SK-N-SH treated with all-trans-retinoic acid at 6 μM for 48 hours (cell line): Measurements from ENCODE around the gene SESN2.

Source experiments
- ATAC-seq: fragments of 200-7000 bp; cut with Tn5 transposase; 3 replicates; pipeline ENCODE4 v1.9.1; 2020; ENCODE audit warnings: mild to moderate bottlenecking, moderate library complexity
- ARNTL ChIP-seq: fragments of 450-650 bp; formaldehyde crosslinking; IDR thresholded peaks from 2 replicates; pipeline ENCODE4 v1.5.0; 2020; ENCODE audit warnings: low read depth, mild to moderate bottlenecking, moderate library complexity, borderline replicate concordance
- BACH2 ChIP-seq: fragments of 250-450 bp; sonication (Bioruptor Pico); IDR thresholded peaks from 2 replicates; pipeline ENCODE4 v1.9.0; 2021; ENCODE audit warnings: mild to moderate bottlenecking, borderline replicate concordance
- CREB5 ChIP-seq: fragments of 250-450 bp; sonication (Bioruptor Pico); IDR thresholded peaks from 2 replicates; pipeline ENCODE4 v1.5.1; 2020; ENCODE audit warnings: low read depth, mild to moderate bottlenecking, moderate library complexity
- CSDC2 ChIP-seq: fragments of 250-450 bp; sonication (Bioruptor Pico); IDR thresholded peaks from 2 replicates; pipeline ENCODE4 v1.5.0; 2020; ENCODE audit warnings: mild to moderate bottlenecking, moderate library complexity
- CSRNP3 ChIP-seq: fragments of 250-450 bp; sonication (Bioruptor Pico); IDR thresholded peaks from 2 replicates; pipeline ENCODE4 v1.5.1; 2021; ENCODE audit warnings: mild to moderate bottlenecking, moderate library complexity
- ESRRG ChIP-seq: fragments of 250-450 bp; sonication (Bioruptor Pico); IDR thresholded peaks from 2 replicates; pipeline ENCODE4 v1.6.1; 2021; ENCODE audit warnings: mild to moderate bottlenecking
- GLIS3 ChIP-seq: fragments of 250-450 bp; sonication (Bioruptor Pico); IDR thresholded peaks from 2 replicates; pipeline ENCODE4 v1.5.0; 2020; ENCODE audit warnings: mild to moderate bottlenecking, moderate library complexity
- ISL1 ChIP-seq: fragments of 250-450 bp; sonication (Bioruptor Pico); IDR thresholded peaks from 2 replicates; pipeline ENCODE4 v2.1.2; 2022; ENCODE audit warnings: mild to moderate bottlenecking, moderate library complexity
- PPARA ChIP-seq: fragments of 250-450 bp; sonication (Bioruptor Pico); IDR thresholded peaks from 2 replicates; pipeline ENCODE4 v1.5.0; 2020; ENCODE audit warnings: mild to moderate bottlenecking, borderline replicate concordance
- RARB ChIP-seq: fragments of 250-450 bp; sonication (Bioruptor Pico); IDR thresholded peaks from 2 replicates; pipeline ENCODE4 v1.8.0; 2021; ENCODE audit warnings: mild to moderate bottlenecking, moderate library complexity
- TCF4 ChIP-seq: fragments of 250-450 bp; sonication (Bioruptor Pico); IDR thresholded peaks from 2 replicates; pipeline ENCODE4 v1.8.0; 2021; ENCODE audit warnings: mild to moderate bottlenecking, moderate library complexity, borderline replicate concordance
- TSHZ2 ChIP-seq: fragments of 250-450 bp; sonication (Bioruptor Pico); IDR thresholded peaks from 2 replicates; pipeline ENCODE4 v1.5.0; 2020; ENCODE audit warnings: mild to moderate bottlenecking, moderate library complexity
- ZC3H10 ChIP-seq: fragments of 250-450 bp; sonication (Bioruptor Pico); IDR thresholded peaks from 2 replicates; pipeline ENCODE4 v1.5.1; 2021; ENCODE audit warnings: mild to moderate bottlenecking, moderate library complexity
- ZFP3 ChIP-seq: fragments of 250-450 bp; sonication (Bioruptor Pico); IDR thresholded peaks from 2 replicates; pipeline ENCODE4 v1.5.0; 2020; ENCODE audit warnings: mild to moderate bottlenecking, moderate library complexity
- ZNF565 ChIP-seq: fragments of 450-650 bp; formaldehyde crosslinking; conservative IDR thresholded peaks from 2 replicates; pipeline ENCODE4 v1.5.0; 2020; ENCODE audit warnings: low read depth, mild to moderate bottlenecking, moderate library complexity
- ZNF70 ChIP-seq: fragments of 450-650 bp; formaldehyde crosslinking; IDR thresholded peaks from 2 replicates; pipeline ENCODE4 v1.5.0; 2020; ENCODE audit warnings: mild to moderate bottlenecking, moderate library complexity
- ZNF8 ChIP-seq: fragments of 450-650 bp; formaldehyde crosslinking; IDR thresholded peaks from 2 replicates; pipeline ENCODE4 v1.5.0; 2020; ENCODE audit warnings: mild to moderate bottlenecking, moderate library complexity
- TF ChIP-seq, protein P1 (sequence below): fragments of 250-450 bp; sonication (Bioruptor Pico); IDR thresholded peaks from 2 replicates; pipeline ENCODE4 v1.8.0; 2020; ENCODE audit warnings: mild to moderate bottlenecking, moderate library complexity, borderline replicate concordance
- TF ChIP-seq, protein P2 (sequence below): fragments of 250-450 bp; sonication (Bioruptor Pico); IDR thresholded peaks from 2 replicates; pipeline ENCODE4 v1.8.0; 2021; ENCODE audit warnings: low read depth, mild to moderate bottlenecking, moderate library complexity, borderline replicate concordance

SESN2 gene

GRCh38 chr1:28282426-28283407, 23.4 kb downstream of the SESN2 start:
- ATAC-seq = no peak
- TF ChIP-seq BACH2 = no peak
- TF ChIP-seq CSRNP3 (CRISPR knock-in tag) = no peak
- TF ChIP-seq CSDC2 (CRISPR knock-in tag) = no peak
- TF ChIP-seq ISL1 (CRISPR knock-in tag) = no peak
- no peak for TF ChIP-seq ESRRG (CRISPR knock-in tag)
- TF ChIP-seq ZNF70 = no peak
- TF ChIP-seq TCF4 = no peak
- TF ChIP-seq, protein P1, sequence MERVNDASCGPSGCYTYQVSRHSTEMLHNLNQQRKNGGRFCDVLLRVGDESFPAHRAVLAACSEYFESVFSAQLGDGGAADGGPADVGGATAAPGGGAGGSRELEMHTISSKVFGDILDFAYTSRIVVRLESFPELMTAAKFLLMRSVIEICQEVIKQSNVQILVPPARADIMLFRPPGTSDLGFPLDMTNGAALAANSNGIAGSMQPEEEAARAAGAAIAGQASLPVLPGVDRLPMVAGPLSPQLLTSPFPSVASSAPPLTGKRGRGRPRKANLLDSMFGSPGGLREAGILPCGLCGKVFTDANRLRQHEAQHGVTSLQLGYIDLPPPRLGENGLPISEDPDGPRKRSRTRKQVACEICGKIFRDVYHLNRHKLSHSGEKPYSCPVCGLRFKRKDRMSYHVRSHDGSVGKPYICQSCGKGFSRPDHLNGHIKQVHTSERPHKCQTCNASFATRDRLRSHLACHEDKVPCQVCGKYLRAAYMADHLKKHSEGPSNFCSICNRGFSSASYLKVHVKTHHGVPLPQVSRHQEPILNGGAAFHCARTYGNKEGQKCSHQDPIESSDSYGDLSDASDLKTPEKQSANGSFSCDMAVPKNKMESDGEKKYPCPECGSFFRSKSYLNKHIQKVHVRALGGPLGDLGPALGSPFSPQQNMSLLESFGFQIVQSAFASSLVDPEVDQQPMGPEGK (CRISPR knock-in tag) = no peak
- no peak for TF ChIP-seq ZFP3 (CRISPR knock-in tag)
- no peak for TF ChIP-seq ZC3H10 (CRISPR knock-in tag)
- no peak for TF ChIP-seq ZNF8 (CRISPR knock-in tag)
- TF ChIP-seq, protein P2, sequence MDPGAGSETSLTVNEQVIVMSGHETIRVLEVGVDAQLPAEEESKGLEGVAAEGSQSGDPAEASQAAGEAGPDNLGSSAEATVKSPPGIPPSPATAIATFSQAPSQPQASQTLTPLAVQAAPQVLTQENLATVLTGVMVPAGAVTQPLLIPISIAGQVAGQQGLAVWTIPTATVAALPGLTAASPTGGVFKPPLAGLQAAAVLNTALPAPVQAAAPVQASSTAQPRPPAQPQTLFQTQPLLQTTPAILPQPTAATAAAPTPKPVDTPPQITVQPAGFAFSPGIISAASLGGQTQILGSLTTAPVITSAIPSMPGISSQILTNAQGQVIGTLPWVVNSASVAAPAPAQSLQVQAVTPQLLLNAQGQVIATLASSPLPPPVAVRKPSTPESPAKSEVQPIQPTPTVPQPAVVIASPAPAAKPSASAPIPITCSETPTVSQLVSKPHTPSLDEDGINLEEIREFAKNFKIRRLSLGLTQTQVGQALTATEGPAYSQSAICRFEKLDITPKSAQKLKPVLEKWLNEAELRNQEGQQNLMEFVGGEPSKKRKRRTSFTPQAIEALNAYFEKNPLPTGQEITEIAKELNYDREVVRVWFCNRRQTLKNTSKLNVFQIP (CRISPR knock-in tag) = no peak
- no peak for TF ChIP-seq ZNF565 (CRISPR knock-in tag)
- no peak for TF ChIP-seq RARB (CRISPR knock-in tag)
- TF ChIP-seq TSHZ2 = no peak
- no peak for TF ChIP-seq GLIS3 (CRISPR knock-in tag)
- no peak for TF ChIP-seq ARNTL
- TF ChIP-seq, all 23 proteins: peak for 0

DNA sequence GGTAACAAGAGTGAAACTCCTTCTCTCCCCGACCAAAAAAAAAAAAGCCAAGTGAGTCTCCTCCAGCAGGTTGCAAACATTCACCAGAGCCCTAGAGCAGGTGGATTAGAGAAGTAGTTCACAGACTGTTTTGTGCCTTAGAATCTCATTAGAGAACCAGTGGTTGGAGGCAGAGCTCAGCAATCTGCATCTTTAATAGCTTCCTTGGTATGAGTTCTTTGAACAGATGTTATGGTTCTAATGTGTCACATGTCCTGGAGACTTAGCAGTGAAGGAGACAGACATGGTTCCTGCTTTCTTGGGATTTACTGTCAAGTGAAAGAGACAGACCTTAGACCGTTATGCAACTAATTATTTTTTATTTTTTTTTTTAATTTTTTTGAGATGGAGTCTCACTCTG, 26.8 kb downstream of the SESN2 start:
- TF ChIP-seq ZNF565 (CRISPR knock-in tag) (no peak), CSDC2 (CRISPR knock-in tag) (no peak), ARNTL (no peak), BACH2 (no peak), ZNF8 (CRISPR knock-in tag) (no peak), CREB5 (no peak)
- TF ChIP-seq, all 23 proteins: peak for 0
- no peak for ATAC-seq

GRCh38 chr1:28288487-28288886, 29.2 kb downstream of the SESN2 start:
- TF ChIP-seq CSDC2 (CRISPR knock-in tag) (no peak), TSHZ2 (no peak), ISL1 (CRISPR knock-in tag) (no peak), CREB5 (no peak), BACH2 (no peak), PPARA (no peak), ZNF8 (CRISPR knock-in tag) (no peak), CSRNP3 (CRISPR knock-in tag) (no peak)
- TF ChIP-seq, all 23 proteins: peak for 0
- ATAC-seq = no peak
